ENCODE measurements around the gene THUMPD1.

THUMPD1 gene

GRCh38 chr16:20782470-20782869 is 40.9 kb upstream of the THUMPD1 start:
- Histone ChIP-seq H4K20me1 (ENCODE audit: control insufficient read depth, insufficient read depth, low read depth, low read length) (no peaks in the 10 kb centered on the region), H3K4me3 (ENCODE audit: low read length) (no peak overlapping the region), H3K27me3 (ENCODE audit: control insufficient read depth, low read length) (no peaks in the 10 kb centered on the region), H3K4me1 (ENCODE audit: control insufficient read depth, low read length) (no peaks in the 10 kb centered on the region), H3K4me2 (ENCODE audit: low read length) (no peak overlapping the region), H3K36me3 (ENCODE audit: control insufficient read depth, low read length) (no peaks in the 10 kb centered on the region), H3K9me2 (replicated peaks; ENCODE audit: control insufficient read depth, low read length) (no peaks in the 10 kb centered on the region), H3F3A (ENCODE audit: control insufficient read depth, insufficient read depth) (no peaks in the 10 kb centered on the region), H3K9me3 (ENCODE audit: control insufficient read depth, insufficient read depth, low read length) (no peaks in the 10 kb centered on the region), H3K79me2 (ENCODE audit: control insufficient read depth, low read length) (no peaks in the 10 kb centered on the region), H3K27ac (ENCODE audit: low read depth, low read length) (no peak overlapping the region)
- TF ChIP-seq EZH2phosphoT487 (IDR thresholded peaks at IDR 0.05; ENCODE audit: borderline replicate concordance, low read length) (no peak), CTCF (IDR thresholded peaks at IDR 0.05; ENCODE audit: low read depth, low read length, poor library complexity, severe bottlenecking) (no peak)

GRCh38 chr16:20781697-20782096 is 40.1 kb upstream of the THUMPD1 start:
- Histone ChIP-seq H3K4me2 (ENCODE audit: low read length) (no peak overlapping the region), H3K9me2 (replicated peaks; ENCODE audit: control insufficient read depth, low read length) (no peaks in the 10 kb centered on the region)
- TF ChIP-seq EZH2phosphoT487 (IDR thresholded peaks at IDR 0.05; ENCODE audit: borderline replicate concordance, low read length) = no peak
- TF ChIP-seq CTCF (IDR thresholded peaks at IDR 0.05; ENCODE audit: low read depth, low read length, poor library complexity, severe bottlenecking) = no peak

GRCh38 chr16:20774703-20775362 is 33.2 kb upstream of the THUMPD1 start:
- H3K9me3 ChIP-seq (ENCODE audit: control insufficient read depth, insufficient read depth, low read length) = no peaks in the 10 kb centered on the region

More at GRCh38 chr16:20781697-20782096, 40.1 kb upstream of the THUMPD1 start:
- H3F3A ChIP-seq (ENCODE audit: control insufficient read depth, insufficient read depth) = no peaks in the 10 kb centered on the region
- no peaks in the 10 kb centered on the region for H3K9me3 ChIP-seq (ENCODE audit: control insufficient read depth, insufficient read depth, low read length)
- no peak overlapping the region for H3K27ac ChIP-seq (ENCODE audit: low read depth, low read length)
- no peaks in the 10 kb centered on the region for H3K4me1 ChIP-seq (ENCODE audit: control insufficient read depth, low read length)
- no peaks in the 10 kb centered on the region for H3K36me3 ChIP-seq (ENCODE audit: control insufficient read depth, low read length)
- H3K4me3 ChIP-seq (ENCODE audit: low read length) = no peak overlapping the region
- H4K20me1 ChIP-seq (ENCODE audit: control insufficient read depth, insufficient read depth, low read depth, low read length) = no peaks in the 10 kb centered on the region
- H3K79me2 ChIP-seq (ENCODE audit: control insufficient read depth, low read length) = no peaks in the 10 kb centered on the region
- no peaks in the 10 kb centered on the region for H3K27me3 ChIP-seq (ENCODE audit: control insufficient read depth, low read length)

More at GRCh38 chr16:20774703-20775362, 33.2 kb upstream of the THUMPD1 start:
- Histone ChIP-seq H3K36me3 (ENCODE audit: control insufficient read depth, low read length) (no peaks in the 10 kb centered on the region), H4K20me1 (ENCODE audit: control insufficient read depth, insufficient read depth, low read depth, low read length) (no peaks in the 10 kb centered on the region), H3K27ac (ENCODE audit: low read depth, low read length) (no peak overlapping the region), H3K4me2 (ENCODE audit: low read length) (no peak overlapping the region), H3K27me3 (ENCODE audit: control insufficient read depth, low read length) (no peaks in the 10 kb centered on the region), H3K79me2 (ENCODE audit: control insufficient read depth, low read length) (no peaks in the 10 kb centered on the region), H3F3A (ENCODE audit: control insufficient read depth, insufficient read depth) (no peaks in the 10 kb centered on the region), H3K4me3 (ENCODE audit: low read length) (no peak overlapping the region), H3K9me2 (replicated peaks; ENCODE audit: control insufficient read depth, low read length) (no peaks in the 10 kb centered on the region), H3K4me1 (ENCODE audit: control insufficient read depth, low read length) (no peaks in the 10 kb centered on the region)
- TF ChIP-seq EZH2phosphoT487 (IDR thresholded peaks at IDR 0.05; ENCODE audit: borderline replicate concordance, low read length) = no peak
- peak; percentile 88 for TF ChIP-seq CTCF (IDR thresholded peaks at IDR 0.05; ENCODE audit: low read depth, low read length, poor library complexity, severe bottlenecking)
